Heart left ventricle (tissue), 16 donors: ENCODE data around the gene RNF38. TPM values are rescaled to one million over a fixed set of nuclear protein-coding genes. Genes with fewer than 3 reads are reported as not detected.
A peak's percentile ranks its signal among the peaks of the same experiment; 100 is the strongest.
"Not testable (repeated sequence)": the region's sequence is repeated elsewhere in the genome, so short reads cannot be mapped to it uniquely, and the experiment has no call there.

ENCODE experiments used
- ATAC-seq, 4 donors: fragments of 200-7000 bp; cut with Tn5 transposase; one replicate each; pipeline ENCODE4 v1.9.1; 2020 to 2022; ENCODE audit warnings: moderate library complexity in 4 of 4, mild to moderate bottlenecking in 3 of 4, moderate number of reproducible peaks in 1 of 4
- DNase-seq, 5 donors: peaks; one replicate each; pipeline ENCODE4 v3.0.0-alpha.2; 2020
- H3K27ac ChIP-seq, 12 donors: fragments of 200-600 bp; sonication (generic) in 4 of 12; one replicate each; pipeline versions ENCODE4 v1.5.0 to v1.8.0; 2016 to 2022; ENCODE audit warnings: mild to moderate bottlenecking in 2 of 12
- H3K27me3 ChIP-seq, 9 donors: fragments of 200-600 bp; sonication (generic) in 2 of 9; one replicate each; pipeline versions ENCODE4 v1.5.1 to v1.8.0; 2016 to 2022; ENCODE audit warnings: mild to moderate bottlenecking in 3 of 9
- H3K36me3 ChIP-seq, 9 donors: fragments of 200-600 bp; sonication (generic) in 2 of 9; one replicate each; pipeline versions ENCODE4 v1.5.0 to v1.8.0; 2018 to 2022; ENCODE audit warnings: mild to moderate bottlenecking in 2 of 9
- H3K4me1 ChIP-seq, 12 donors: fragments of 200-600 bp; sonication (generic) in 4 of 12; one replicate each; pipeline versions ENCODE4 v1.5.0 to v1.8.0; 2016 to 2022; ENCODE audit warnings: mild to moderate bottlenecking in 3 of 12
- H3K4me3 ChIP-seq, 12 donors: fragments of 200-600 bp; sonication (generic) in 4 of 12; one replicate each; pipeline versions ENCODE4 v1.5.0 to v1.8.0; 2017 to 2022; ENCODE audit warnings: mild to moderate bottlenecking in 9 of 12, moderate library complexity in 4 of 12
- H3K9me3 ChIP-seq, 12 donors: fragments of 200-600 bp; sonication (generic) in 4 of 12; one replicate each; pipeline versions ENCODE4 v1.5.0 to v1.8.0; 2016 to 2022; ENCODE audit warnings: mild to moderate bottlenecking in 1 of 12
- POLR2A ChIP-seq, 2 donors: fragments of 450-650 bp; IDR thresholded peaks; one replicate each; pipeline ENCODE4 v1.6.1; 2017; ENCODE audit warnings: antibody characterized with exemption in 2 of 2, mild to moderate bottlenecking in 2 of 2, moderate library complexity in 2 of 2
- WGBS, 4 donors: extraction: QIAGEN DNeasy Blood & Tissue Kit in 2 of 4; methylation state at CpG; one replicate each; pipeline versions ENCODE4 v1.1.5 to v1.1.7; 2013 to 2018; 5-methylcytosine and 5-hydroxymethylcytosine counted together
- intact Hi-C, 10 donors: fragments of 100-400 bp; cut with DNase I; formaldehyde crosslinking; loops; one replicate each; pipeline versions ENCODE4 v1.11.1 to v1.14.2; 2022
- polyA plus RNA-seq, 2 donors: library from polyadenylated mRNA; stranded (reverse); fragments of 200-250 nt; gene quantifications; one replicate each; pipeline ENCODE4 v1.2.3, GENCODE V29; 2013
- total RNA-seq, 9 donors: library from RNA; depleted of rRNA in 2 of 9; stranded (reverse); fragments of >200 nt in 2 of 9; fragmentation: NEBNext Ultra II Directional in 3 of 9; extraction: Animal tissue kit (Norgen Biotek cat#: 25700) in 3 of 9; gene quantifications; one replicate each; pipeline versions ENCODE4 v1.1.0 to v1.2.4, GENCODE V29; 2016 to 2023
- TF ChIP-seq, protein P1 (sequence below), 12 donors: fragments of 200-600 bp; sonication (generic) in 4 of 12; IDR thresholded peaks; one replicate each; pipeline versions ENCODE4 v1.5.0 to v1.8.0; 2018 to 2022; ENCODE audit warnings: antibody characterized with exemption in 12 of 12, mild to moderate bottlenecking in 5 of 12
- donor health status: ischemic (EF 13 %, LVEDD 7.1; RV severe dilation, severe dysfunction).
- donor health status: healthy with polysubstance abuse.
- donor health status: DM: no; HTN: yes; CAD: no.
- donor health status: DM: no; HTN: no; CAD: no.
- donor health status: ischemic (EF 25% LVEDD 6.9; RV normal size, moderate dysfunction).
- donor health status: ischemic (EF 25% LVEDD 5.7; RV mildly dilated, moderate dysfunction).
- donor health status: healthy.
- donor health status: DM: yes; HTN: yes; CAD: no.
- donor health status: ischemic (EF 35%, LVEDD 5.7; RV mildly dilated, moderate dysfunction).
- donor health status: nonischemic (EF 11% LVEDD 7.7; RV severe dilation, severe dysfunction).
- donor health status: DM: yes; HTN: yes; CAD: no.
- donor health status: PGD.
- donor health status: ischemic (EF 29% LVEDD 5.4; RV normal size, mild dysfunction).
- donor health status: nonischemic (EF 23%, LVEDD 6.1; RV moderate dilation, normal function).

Gene RNF38
- total and polyA plus RNA-seq, 11 donors: 6.0 to 49.0 (median 30.2) TPM

DNA sequence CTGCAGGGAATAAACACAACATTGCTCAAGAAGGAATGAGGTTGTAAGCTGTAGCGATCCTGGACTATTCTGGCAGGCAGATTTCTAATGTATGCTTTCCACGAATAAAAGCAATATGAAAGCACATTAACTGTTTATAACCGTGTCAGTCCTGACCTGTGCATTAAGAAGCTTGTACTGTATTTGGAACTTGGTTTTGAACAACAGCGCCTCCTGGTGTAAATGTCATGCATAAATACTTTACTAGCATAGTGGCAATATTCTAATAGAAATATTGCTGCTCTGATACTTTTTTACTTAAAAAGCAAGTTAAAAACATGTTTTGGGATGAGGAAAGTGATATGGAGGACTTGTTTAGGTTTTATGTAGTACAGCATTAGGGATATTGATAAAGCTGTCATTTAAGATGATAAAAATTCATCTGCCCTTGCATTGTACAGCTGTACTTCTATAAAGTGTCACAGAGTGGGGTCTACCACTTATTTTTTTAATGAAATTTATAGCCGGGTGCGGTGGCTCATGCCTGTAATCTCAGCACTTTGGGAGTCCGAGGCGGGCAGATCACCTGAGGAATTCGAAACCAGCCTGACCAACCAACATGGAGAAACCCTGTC is 71.2 kb downstream of the RNF38 start:
- 33 to 43% (median 35%) methylated on average over 9 of the region's 9 CpGs for WGBS, 4 donors

DNA sequence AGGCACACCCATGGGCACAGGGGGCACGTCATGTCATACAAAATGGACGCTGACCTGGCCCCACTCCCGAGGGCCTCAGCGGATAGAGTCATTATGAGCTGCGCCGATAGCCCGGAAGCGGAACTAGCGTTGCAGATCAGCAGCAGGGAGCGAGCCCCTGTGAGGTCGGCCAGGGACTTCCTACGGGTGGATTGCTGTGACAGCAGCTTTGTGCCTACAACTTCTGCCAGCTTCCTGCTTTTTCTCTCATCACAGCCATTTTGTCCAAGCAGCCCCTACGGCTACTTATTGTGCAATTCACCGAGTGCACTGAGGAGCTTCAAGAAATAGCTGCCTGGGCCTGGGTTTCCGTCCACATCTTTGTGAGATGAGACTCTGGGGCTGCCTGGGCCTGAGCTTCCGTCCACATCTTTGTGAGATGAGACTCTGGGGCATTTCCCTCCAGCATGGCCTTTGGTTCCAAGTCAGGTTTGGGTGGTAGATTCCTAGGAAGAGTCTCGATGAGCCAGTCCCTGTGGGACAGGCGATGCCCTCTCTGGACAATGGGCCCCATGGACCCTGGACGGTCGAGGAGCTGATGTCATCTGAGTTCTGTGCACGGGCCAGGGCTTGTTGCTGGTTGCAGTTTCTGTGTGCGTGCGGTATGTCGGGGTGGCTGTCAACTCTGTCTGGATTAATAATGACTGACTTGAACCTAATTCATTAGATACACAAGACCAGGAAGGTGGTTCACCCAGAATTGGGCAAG is 74.8 kb downstream of the RNF38 start:
- peak in 3 of 4 donors; percentile 17 to 53 (median 34) for ATAC-seq
- WGBS, 4 donors: 90 to 97% (median 91%) methylated on average over 24 of the region's 24 CpGs
- Histone ChIP-seq H3K4me3 (no peak overlapping the region), H3K27me3 (no peaks in the 10 kb centered on the region), H3K36me3 (no peaks in the 10 kb centered on the region), H3K27ac (peak overlapping the region in 1 of 12 donors; percentile 47), H3K9me3 (peaks cover 0 to 2% (median 0%) of the 10 kb centered on the region in 12 donors), H3K4me1 (peaks cover 0 to 5% (median 1%) of the 10 kb centered on the region in 12 donors)
- intact Hi-C loops: loop anchor here in 9 of 10 donors (5.0 to 10.0 kb wide), 11 partner anchors 68 to 370 kb away; partner anchors contain the start of genes GNE (in 5 of the 9), CLTA (in 3 of the 9) and OR2S2 (in 1 of the 9)
- peak; percentile 14 to 78 (median 38) for DNase-seq
- TF ChIP-seq, protein P1, sequence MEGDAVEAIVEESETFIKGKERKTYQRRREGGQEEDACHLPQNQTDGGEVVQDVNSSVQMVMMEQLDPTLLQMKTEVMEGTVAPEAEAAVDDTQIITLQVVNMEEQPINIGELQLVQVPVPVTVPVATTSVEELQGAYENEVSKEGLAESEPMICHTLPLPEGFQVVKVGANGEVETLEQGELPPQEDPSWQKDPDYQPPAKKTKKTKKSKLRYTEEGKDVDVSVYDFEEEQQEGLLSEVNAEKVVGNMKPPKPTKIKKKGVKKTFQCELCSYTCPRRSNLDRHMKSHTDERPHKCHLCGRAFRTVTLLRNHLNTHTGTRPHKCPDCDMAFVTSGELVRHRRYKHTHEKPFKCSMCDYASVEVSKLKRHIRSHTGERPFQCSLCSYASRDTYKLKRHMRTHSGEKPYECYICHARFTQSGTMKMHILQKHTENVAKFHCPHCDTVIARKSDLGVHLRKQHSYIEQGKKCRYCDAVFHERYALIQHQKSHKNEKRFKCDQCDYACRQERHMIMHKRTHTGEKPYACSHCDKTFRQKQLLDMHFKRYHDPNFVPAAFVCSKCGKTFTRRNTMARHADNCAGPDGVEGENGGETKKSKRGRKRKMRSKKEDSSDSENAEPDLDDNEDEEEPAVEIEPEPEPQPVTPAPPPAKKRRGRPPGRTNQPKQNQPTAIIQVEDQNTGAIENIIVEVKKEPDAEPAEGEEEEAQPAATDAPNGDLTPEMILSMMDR (IDR thresholded peaks at IDR 0.05): no peak
- no peak for TF ChIP-seq POLR2A (IDR thresholded peaks at IDR 0.05)

More for the DNA sequence above, 71.2 kb downstream of the RNF38 start:
- TF ChIP-seq, protein P1 (IDR thresholded peaks at IDR 0.05): peak; percentile 67 to 86 (median 78)
- no peak for TF ChIP-seq POLR2A (IDR thresholded peaks at IDR 0.05)
- Histone ChIP-seq H3K36me3 (peaks cover 0 to 10% (median 2%) of the 10 kb centered on the region in 9 donors), H3K27ac (no peak overlapping the region), H3K4me1 (peaks cover 0 to 5% (median 1%) of the 10 kb centered on the region in 12 donors), H3K27me3 (no peaks in the 10 kb centered on the region), H3K4me3 (no peak overlapping the region), H3K9me3 (no peaks in the 10 kb centered on the region)
- intact Hi-C loops: loop anchor here (2.0 to 10.0 kb wide), 15 partner anchors 72 to 374 kb away; partner anchors contain the start of genes CLTA (in 6 of the 10), GNE (in 5 of the 10) and OR2S2 (in 1 of the 10)
- ATAC-seq: peak in 2 of 4 donors; percentile 58 to 60
- peak in 2 of 5 donors; percentile 35 to 39 for DNase-seq

DNA sequence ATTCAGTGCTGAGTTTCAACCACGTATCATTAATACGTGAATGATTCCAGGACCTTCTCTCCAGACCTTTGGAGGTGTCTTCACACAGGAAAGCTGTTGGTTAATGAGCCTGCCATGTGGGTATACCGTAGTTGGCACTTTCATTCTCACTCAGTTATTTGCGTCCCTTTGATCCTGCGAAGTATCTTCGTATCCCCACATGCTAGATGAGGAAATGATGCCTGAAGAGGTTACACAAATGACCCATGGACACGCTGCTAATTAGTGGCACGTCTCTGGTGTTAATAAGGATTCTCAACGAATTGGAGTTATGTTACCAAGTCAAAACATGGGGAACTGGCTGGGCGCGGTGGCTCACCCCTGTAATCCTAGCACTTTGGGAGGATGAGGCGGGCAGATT is 76.1 kb downstream of the RNF38 start:
- no peak overlapping the region for H3K4me3 ChIP-seq
- TF ChIP-seq POLR2A (IDR thresholded peaks at IDR 0.05): no peak
- TF ChIP-seq, protein P1 (IDR thresholded peaks at IDR 0.05): no peak
- no peak for DNase-seq
- peaks cover 0 to 5% (median 1%) of the 10 kb centered on the region in 12 donors for H3K4me1 ChIP-seq
- intact Hi-C loops: loop anchor here in 5 of 10 donors (10.0 kb wide), 4 partner anchors 69 to 369 kb away; partner anchors contain the start of genes GNE (in 1 of the 5) and OR2S2 (in 1 of the 5)
- H3K9me3 ChIP-seq: peaks cover 0 to 2% (median 0%) of the 10 kb centered on the region in 12 donors
- H3K27ac ChIP-seq: no peak overlapping the region
- no peaks in the 10 kb centered on the region for H3K36me3 ChIP-seq
- H3K27me3 ChIP-seq: no peaks in the 10 kb centered on the region
- WGBS, 4 donors: 93 to 96% (median 95%) methylated on average over 12 of the region's 12 CpGs
- no peak for ATAC-seq

DNA sequence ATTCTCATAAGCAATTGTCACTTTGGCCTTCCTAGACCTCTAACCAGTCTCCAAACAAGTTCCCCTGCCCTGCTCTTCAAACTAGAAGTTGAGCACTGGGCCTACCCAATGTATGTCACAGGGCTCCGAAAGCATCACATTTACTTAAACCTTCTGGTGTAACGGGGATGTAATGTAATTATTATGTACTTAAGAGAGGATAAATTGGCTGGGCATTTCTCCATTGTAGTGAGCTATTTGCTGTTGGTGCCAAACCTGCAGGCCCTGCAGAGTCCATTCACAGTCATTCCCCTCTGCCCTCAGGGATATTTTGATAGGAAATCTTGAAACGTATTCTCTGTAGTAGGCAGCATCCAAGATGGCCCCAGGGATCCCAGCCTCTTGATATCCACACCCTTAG is 77.6 kb downstream of the RNF38 start:
- WGBS, 4 donors: 56 to 90% (median 60%) methylated on average over 3 of the region's 3 CpGs
- no peaks in the 10 kb centered on the region for H3K4me1 ChIP-seq
- H3K4me3 ChIP-seq: no peak overlapping the region
- no peak for ATAC-seq
- intact Hi-C loops: loop anchor here in 5 of 10 donors (10.0 kb wide), 4 partner anchors 68 to 368 kb away; partner anchors contain the start of genes GNE (in 1 of the 5) and OR2S2 (in 1 of the 5)
- H3K36me3 ChIP-seq: no peaks in the 10 kb centered on the region
- peaks cover 0 to 2% (median 0%) of the 10 kb centered on the region in 12 donors for H3K9me3 ChIP-seq
- H3K27ac ChIP-seq: no peak overlapping the region
- no peak for TF ChIP-seq POLR2A (IDR thresholded peaks at IDR 0.05)
- TF ChIP-seq, protein P1 (IDR thresholded peaks at IDR 0.05): no peak
- no peak for DNase-seq
- H3K27me3 ChIP-seq: no peaks in the 10 kb centered on the region

DNA sequence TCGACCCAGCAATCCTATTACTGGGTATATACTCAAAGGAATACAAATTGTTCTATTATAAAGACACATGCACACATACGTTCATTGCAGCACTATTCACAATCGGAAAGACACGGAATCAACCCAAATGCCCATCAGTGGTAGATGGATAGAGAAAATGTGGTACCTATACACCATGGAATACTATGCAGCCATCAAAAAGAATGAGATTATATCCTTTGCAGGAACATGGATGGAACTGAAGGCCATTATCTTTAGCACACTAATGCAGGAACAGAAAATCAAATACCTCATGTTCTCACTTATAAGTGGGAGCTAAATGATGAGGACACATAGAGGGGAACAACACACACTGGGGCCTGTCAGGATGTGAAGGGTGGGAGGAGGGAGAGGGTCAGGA is 78.2 kb downstream of the RNF38 start:
- H3K9me3 ChIP-seq, H3K4me3 ChIP-seq, DNase-seq, H3K36me3 ChIP-seq, H3K27me3 ChIP-seq, ATAC-seq, H3K4me1 ChIP-seq, H3K27ac ChIP-seq: not testable (repeated sequence)
- WGBS, 4 donors: 74 to 92% (median 90%) methylated on average over 4 of the region's 4 CpGs
- intact Hi-C loops: loop anchor here in 5 of 10 donors (10.0 kb wide), 4 partner anchors 67 to 367 kb away; partner anchors contain the start of genes GNE (in 1 of the 5) and OR2S2 (in 1 of the 5)
